ENCODE data around the gene ARID2. TPM values are rescaled to one million over a fixed set of nuclear protein-coding genes. Genes with fewer than 3 reads are reported as not detected.

ARID2 gene
- total and polyA plus RNA-seq, 8 donors: 29.2 to 42.6 (median 34.1) TPM

DNA sequence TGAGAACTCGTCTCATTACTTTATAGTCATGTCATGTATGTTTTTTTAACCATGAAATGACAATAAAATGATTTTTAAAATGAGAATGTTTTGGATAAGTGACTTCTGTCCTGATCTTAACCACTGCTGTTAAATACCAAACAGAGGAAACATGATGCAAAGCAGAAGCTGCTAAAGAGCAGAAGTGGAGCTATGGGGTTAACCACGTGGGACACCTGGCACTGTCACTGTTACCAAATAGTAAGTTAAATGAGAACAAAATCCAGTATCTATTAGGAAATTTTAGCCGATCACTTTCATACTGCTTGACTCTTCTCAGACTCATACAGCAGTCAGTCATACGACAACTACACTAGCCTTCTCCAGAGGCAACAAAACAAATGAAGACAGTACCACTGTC is 178.4 kb downstream of the ARID2 start:
- intact Hi-C loops (cut with DNase I): no loop called here
- ATAC-seq: no peak

DNA sequence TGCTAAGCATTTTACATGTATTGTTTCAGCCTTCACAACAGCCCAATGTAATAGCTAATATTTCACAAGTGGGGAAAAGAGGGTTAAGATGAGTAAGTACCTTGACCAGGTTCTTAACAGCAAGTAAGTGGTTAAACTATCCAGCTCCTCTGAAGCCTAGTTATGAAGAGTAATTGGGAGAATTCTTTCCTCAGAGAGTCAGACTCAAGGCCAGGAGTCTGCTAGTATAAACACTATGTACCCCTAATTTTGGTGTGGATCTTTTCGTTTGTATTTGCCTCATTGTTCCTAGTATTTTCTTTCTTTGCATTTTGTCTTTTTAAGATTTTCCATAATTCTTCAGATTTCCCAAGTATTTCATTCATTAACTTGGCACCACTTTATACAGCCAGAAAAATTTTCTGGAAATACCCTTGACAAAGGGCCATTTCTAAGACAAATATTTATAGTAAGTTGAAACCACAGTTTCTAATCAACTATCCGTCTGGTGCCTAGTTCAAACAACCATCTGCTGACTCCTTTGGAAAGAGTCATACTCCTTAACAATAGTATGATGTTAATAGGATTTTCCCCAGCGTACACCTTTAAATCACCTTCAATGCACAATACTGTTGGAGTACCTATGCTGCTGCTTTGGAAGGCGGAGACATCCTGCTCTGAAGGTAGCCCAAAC is 179.7 kb downstream of the ARID2 start:
- intact Hi-C loops (cut with DNase I): no loop called here
- Histone ChIP-seq H3K27ac (peak overlapping the region in 1 of 2 donors; percentile 33), H3K27me3 (no peaks in the 10 kb centered on the region), H3K36me3 (peaks cover 0 to 21% of the 10 kb centered on the region in 2 donors), H3K4me3 (no peak overlapping the region), H3K4me1 (no peaks in the 10 kb centered on the region), H3K9me3 (no peaks in the 10 kb centered on the region)
- peak; percentile 49 for ATAC-seq
- DNase-seq: peak in 2 of 4 donors; percentile 30 to 34
- TF ChIP-seq, protein P1, sequence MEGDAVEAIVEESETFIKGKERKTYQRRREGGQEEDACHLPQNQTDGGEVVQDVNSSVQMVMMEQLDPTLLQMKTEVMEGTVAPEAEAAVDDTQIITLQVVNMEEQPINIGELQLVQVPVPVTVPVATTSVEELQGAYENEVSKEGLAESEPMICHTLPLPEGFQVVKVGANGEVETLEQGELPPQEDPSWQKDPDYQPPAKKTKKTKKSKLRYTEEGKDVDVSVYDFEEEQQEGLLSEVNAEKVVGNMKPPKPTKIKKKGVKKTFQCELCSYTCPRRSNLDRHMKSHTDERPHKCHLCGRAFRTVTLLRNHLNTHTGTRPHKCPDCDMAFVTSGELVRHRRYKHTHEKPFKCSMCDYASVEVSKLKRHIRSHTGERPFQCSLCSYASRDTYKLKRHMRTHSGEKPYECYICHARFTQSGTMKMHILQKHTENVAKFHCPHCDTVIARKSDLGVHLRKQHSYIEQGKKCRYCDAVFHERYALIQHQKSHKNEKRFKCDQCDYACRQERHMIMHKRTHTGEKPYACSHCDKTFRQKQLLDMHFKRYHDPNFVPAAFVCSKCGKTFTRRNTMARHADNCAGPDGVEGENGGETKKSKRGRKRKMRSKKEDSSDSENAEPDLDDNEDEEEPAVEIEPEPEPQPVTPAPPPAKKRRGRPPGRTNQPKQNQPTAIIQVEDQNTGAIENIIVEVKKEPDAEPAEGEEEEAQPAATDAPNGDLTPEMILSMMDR (IDR thresholded peaks at IDR 0.05): no peak

More for the DNA sequence above, 178.4 kb downstream of the ARID2 start:
- DNase-seq: no peak
- Histone ChIP-seq H3K27me3 (no peaks in the 10 kb centered on the region), H3K36me3 (peaks cover 0 to 22% of the 10 kb centered on the region in 2 donors), H3K27ac (no peak overlapping the region), H3K4me3 (no peak overlapping the region), H3K4me1 (no peaks in the 10 kb centered on the region), H3K9me3 (no peaks in the 10 kb centered on the region)
- TF ChIP-seq, protein P1 (IDR thresholded peaks at IDR 0.05): no peak

DNA sequence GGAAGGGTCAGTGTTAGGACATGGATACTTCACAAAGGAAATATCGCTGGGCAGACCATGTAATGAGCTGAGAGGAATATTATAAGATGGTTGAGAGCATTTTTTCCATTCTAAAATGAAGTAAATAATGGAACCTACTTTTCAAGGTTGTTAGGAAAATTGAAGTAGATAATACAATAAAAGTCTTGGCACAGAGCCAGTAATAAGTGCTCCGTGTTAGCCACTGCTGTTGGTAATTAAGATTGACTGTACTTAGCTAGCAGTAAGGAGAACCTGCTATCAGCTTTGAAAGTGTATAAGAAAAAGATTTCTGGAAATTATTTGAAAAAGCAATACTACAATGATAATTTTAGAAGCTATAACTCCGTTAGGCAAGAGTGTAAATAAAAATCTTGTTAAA is 183.3 kb downstream of the ARID2 start:
- no peaks in the 10 kb centered on the region for H3K27me3 ChIP-seq
- no peak overlapping the region for H3K27ac ChIP-seq
- intact Hi-C loops (cut with DNase I): no loop called here
- ATAC-seq (no peak), DNase-seq (no peak)
- no peaks in the 10 kb centered on the region for H3K4me1 ChIP-seq
- no peak overlapping the region for H3K4me3 ChIP-seq
- no peaks in the 10 kb centered on the region for H3K9me3 ChIP-seq
- TF ChIP-seq, protein P1 (IDR thresholded peaks at IDR 0.05): no peak
- H3K36me3 ChIP-seq: peaks cover 0 to 12% of the 10 kb centered on the region in 2 donors

DNA sequence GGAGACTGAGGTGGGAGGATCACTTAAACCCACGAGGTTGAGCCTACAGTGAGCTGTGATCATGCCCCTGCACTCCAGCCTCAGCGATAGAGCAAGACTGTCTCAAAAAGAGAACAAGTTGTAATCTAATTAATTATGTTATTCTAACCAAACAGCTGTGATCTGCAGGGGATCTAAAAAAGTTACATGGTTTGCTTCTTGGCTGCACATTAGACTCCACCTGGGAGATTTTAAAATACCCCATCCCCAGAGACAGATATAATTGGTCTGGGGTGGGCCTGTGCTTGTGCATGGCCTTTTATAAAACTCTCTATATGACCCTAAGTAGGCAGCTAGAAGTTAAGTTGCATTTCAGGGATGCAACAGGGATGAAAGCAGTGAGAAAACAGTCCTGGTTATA is 184.1 kb downstream of the ARID2 start:
- ATAC-seq: no peak
- peaks cover 0 to 19% of the 10 kb centered on the region in 2 donors for H3K36me3 ChIP-seq
- no peak overlapping the region for H3K4me3 ChIP-seq
- H3K9me3 ChIP-seq: no peaks in the 10 kb centered on the region
- intact Hi-C loops (cut with DNase I): no loop called here
- DNase-seq: no peak
- no peak overlapping the region for H3K27ac ChIP-seq
- no peaks in the 10 kb centered on the region for H3K27me3 ChIP-seq
- H3K4me1 ChIP-seq: no peaks in the 10 kb centered on the region
- TF ChIP-seq, protein P1 (IDR thresholded peaks at IDR 0.05): no peak

DNA sequence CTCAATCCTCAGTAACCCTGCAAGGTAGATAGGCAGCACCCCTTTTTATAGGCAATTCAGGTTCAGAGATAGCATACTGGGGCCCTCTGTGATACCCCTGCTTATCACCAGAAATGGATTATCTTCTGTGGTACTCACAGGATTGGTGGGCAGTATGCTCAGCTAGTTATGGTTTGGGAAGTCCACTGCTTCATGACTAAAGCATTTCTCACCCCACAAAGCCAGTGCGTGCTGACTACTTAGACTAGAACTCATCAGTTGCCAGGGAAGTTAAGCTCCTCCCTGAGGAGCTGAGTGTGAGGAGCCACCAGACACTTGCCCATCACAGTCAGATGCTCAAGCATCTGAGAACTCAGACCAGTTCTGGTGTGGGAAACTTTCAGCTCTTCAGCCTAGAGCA is 184.6 kb downstream of the ARID2 start:
- H3K9me3 ChIP-seq: no peaks in the 10 kb centered on the region
- no peak for DNase-seq
- intact Hi-C loops (cut with DNase I): no loop called here
- TF ChIP-seq, protein P1 (IDR thresholded peaks at IDR 0.05): no peak
- H3K4me1 ChIP-seq: no peaks in the 10 kb centered on the region
- H3K36me3 ChIP-seq: peaks cover 0 to 21% of the 10 kb centered on the region in 2 donors
- peak; percentile 40 for ATAC-seq
- H3K27ac ChIP-seq: no peak overlapping the region
- H3K4me3 ChIP-seq: no peak overlapping the region
- no peaks in the 10 kb centered on the region for H3K27me3 ChIP-seq
